Retinal pigment epithelial cell (primary cell): ENCODE results near the gene KISS1.

Source experiments
- DNase-seq: peaks from one replicate; pipeline ENCODE4 v3.0.0-alpha.2; 2010; ENCODE audit warnings: low read depth
- H3K4me3 ChIP-seq: 2 replicates; pipeline ENCODE4 v1.5.1; 2011; ENCODE audit warnings: mild to moderate bottlenecking, low read length, control low read depth, moderate library complexity
- CTCF ChIP-seq: conservative IDR thresholded peaks from 2 replicates; pipeline ENCODE4 v1.5.1; 2011; ENCODE audit warnings: low read depth, low read length, control low read depth, inconsistent platforms

Gene KISS1

GRCh38 chr1:204211046-204211445 lies 14.8 kb upstream of the KISS1 start:
- no peak for TF ChIP-seq CTCF
- H3K4me3 ChIP-seq, result no peak overlapping the region
- DNase-seq, result no peak

GRCh38 chr1:204207136-204207616 lies 10.9 kb upstream of the KISS1 start:
- no peak overlapping the region for H3K4me3 ChIP-seq

GRCh38 chr1:204206121-204206520 lies 9.8 kb upstream of the KISS1 start:
- TF ChIP-seq CTCF, result peak; percentile 18
- DNase-seq, result no peak
- no peak overlapping the region for H3K4me3 ChIP-seq

More at GRCh38 chr1:204207136-204207616, 10.9 kb upstream of the KISS1 start:
- DNase-seq, result no peak
- peak; percentile 97 for TF ChIP-seq CTCF

GRCh38 chr1:204205486-204205885 lies 9.2 kb upstream of the KISS1 start:
- no peak overlapping the region for H3K4me3 ChIP-seq

DNA sequence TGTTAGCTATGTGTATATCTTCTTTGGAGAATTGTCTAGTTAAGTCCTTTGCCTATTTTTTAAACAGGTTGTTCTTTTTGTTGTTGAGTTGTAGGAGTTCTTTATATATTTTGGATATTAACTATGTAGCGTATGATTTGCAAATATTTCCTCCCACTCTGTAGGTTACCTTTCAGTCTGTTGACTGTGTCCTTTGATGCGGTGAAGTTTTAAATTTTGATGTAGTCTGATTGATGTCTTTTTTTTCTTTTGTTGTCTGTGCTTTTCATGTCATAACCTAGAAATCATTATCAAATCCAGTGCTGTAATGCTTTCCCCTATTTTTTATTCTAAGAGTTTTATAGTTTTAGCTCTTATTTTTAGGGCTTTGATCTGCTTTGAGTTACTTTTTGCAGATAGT lies 8.7 kb upstream of the KISS1 start:
- TF ChIP-seq CTCF, result no peak
- DNase-seq, result no peak
- H3K4me3 ChIP-seq, result no peak overlapping the region

More at GRCh38 chr1:204205486-204205885, 9.2 kb upstream of the KISS1 start:
- DNase-seq, result no peak
- no peak for TF ChIP-seq CTCF

GRCh38 chr1:204203206-204203767 lies 7.0 kb upstream of the KISS1 start:
- no peak for DNase-seq
- no peak overlapping the region for H3K4me3 ChIP-seq
- TF ChIP-seq CTCF, result no peak

DNA sequence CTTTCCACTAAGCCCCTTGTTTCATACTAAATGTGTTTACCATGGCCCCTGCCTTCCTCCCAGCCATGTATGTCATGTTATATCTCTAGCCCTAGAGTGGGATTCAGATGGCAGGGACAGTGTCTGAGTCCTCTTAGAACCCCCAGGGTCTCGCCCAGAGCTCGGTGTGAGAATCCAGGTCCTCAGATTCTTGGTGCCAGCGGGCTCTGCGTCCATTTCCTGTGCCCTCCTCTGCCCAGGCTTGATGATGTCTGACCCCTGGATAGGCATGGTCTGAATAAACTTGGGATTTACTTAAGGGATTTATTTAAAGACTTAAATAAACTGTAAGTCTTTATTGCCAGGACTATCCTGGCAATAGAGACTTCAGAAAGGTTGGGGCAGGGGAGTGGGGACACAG lies 6.2 kb upstream of the KISS1 start:
- no peak for TF ChIP-seq CTCF
- DNase-seq, result no peak
- no peak overlapping the region for H3K4me3 ChIP-seq
